HepG2 (cell line): Measurements from ENCODE around the gene TAGAP. TPM values are rescaled to one million over a fixed set of nuclear protein-coding genes. Genes with fewer than 3 reads are reported as not detected.
A peak's percentile ranks its signal among the peaks of the same experiment; 100 is the strongest.

Experiments used
- DNMT3B ChIP-seq: conservative IDR thresholded peaks from 2 replicates; pipeline ENCODE4 v1.6.1; 2016; ENCODE audit warnings: missing biosample characterization, control low read depth
- IKZF4 ChIP-seq: sonication (generic); formaldehyde crosslinking; IDR thresholded peaks from 2 replicates; pipeline ENCODE4 v1.5.1; 2020; ENCODE audit warnings: borderline replicate concordance, mild to moderate bottlenecking, low read depth, missing genetic modification reagents; ENCODE audit errors: not compliant biosample characterization
- RCOR2 ChIP-seq: IDR thresholded peaks from 2 replicates; pipeline ENCODE4 v1.6.1; 2016; ENCODE audit warnings: missing biosample characterization, missing genetic modification reagents
- RFXAP ChIP-seq: sonication (generic); formaldehyde crosslinking; IDR thresholded peaks from 2 replicates; pipeline ENCODE4 v1.4.0; 2020; ENCODE audit warnings: missing genetic modification reagents, borderline replicate concordance
- TP53 ChIP-seq: sonication (generic); formaldehyde crosslinking; conservative IDR thresholded peaks from 2 replicates; pipeline ENCODE4 v1.4.0; 2020; ENCODE audit warnings: missing genetic modification reagents
- ZFP36 ChIP-seq: fragments of 150-350 bp; IDR thresholded peaks from 2 replicates; pipeline ENCODE4 v1.6.1; 2018; ENCODE audit warnings: borderline replicate concordance, low read length, low read depth; ENCODE audit not compliant: partially characterized antibody
- ZFP82 ChIP-seq: sonication (generic); formaldehyde crosslinking; IDR thresholded peaks from 2 replicates; pipeline ENCODE4 v1.5.1; 2020; ENCODE audit warnings: mild to moderate bottlenecking, missing genetic modification reagents, borderline replicate concordance
- ZNF660 ChIP-seq: sonication (generic); formaldehyde crosslinking; IDR thresholded peaks from 2 replicates; pipeline ENCODE4 v1.5.1; 2020; ENCODE audit warnings: mild to moderate bottlenecking, low read depth, missing genetic modification reagents, borderline replicate concordance
- polyA plus RNA-seq, 8 experiments: library from polyadenylated mRNA; depleted of rRNA in 3 of 8; stranded (reverse) in 7 of 8; unstranded in 1 of 8; fragments of >200 nt; fragmentation: Illumina TruSeq in 4 of 8; extraction: Trizol in 4 of 8; gene quantifications; 2 replicates each; pipeline versions ENCODE4 v1.2.1 to v1.2.3, GENCODE V29; 2011 to 2016; ENCODE audit warnings: low read depth in 4 of 8, missing spikeins in 1 of 8, mixed read lengths in 1 of 8; ENCODE audit not compliant: insufficient read depth in 1 of 8
- total RNA-seq, 5 experiments: library from RNA; depleted of rRNA; stranded (reverse); fragments of >200 nt; fragmentation: Illumina TruSeq; extraction: Trizol; gene quantifications; 2 replicates each; pipeline ENCODE4 v1.2.3, GENCODE V29; 2016; ENCODE audit warnings: low read depth in 1 of 5
- TF ChIP-seq, protein P1 (sequence below): sonication (generic); formaldehyde crosslinking; IDR thresholded peaks from 2 replicates; pipeline ENCODE4 v1.4.0; 2020; ENCODE audit warnings: missing genetic modification reagents, borderline replicate concordance
- TF ChIP-seq, protein P2 (sequence below): sonication (generic); formaldehyde crosslinking; IDR thresholded peaks from 2 replicates; pipeline ENCODE4 v1.4.0; 2020; ENCODE audit warnings: missing genetic modification reagents, low read depth, mild to moderate bottlenecking, borderline replicate concordance
- TF ChIP-seq, protein P3 (sequence below): sonication (generic); formaldehyde crosslinking; IDR thresholded peaks from 2 replicates; pipeline ENCODE4 v1.9.0; 2021; ENCODE audit warnings: missing genetic modification reagents, borderline replicate concordance
- TF ChIP-seq, protein P4 (sequence below): sonication (generic); formaldehyde crosslinking; IDR thresholded peaks from 2 replicates; pipeline ENCODE4 v1.4.0; 2020; ENCODE audit warnings: missing genetic modification reagents
- TF ChIP-seq, protein P5 (sequence below): sonication (generic); formaldehyde crosslinking; IDR thresholded peaks from 2 replicates; pipeline ENCODE4 v1.5.0; 2020; ENCODE audit warnings: mild to moderate bottlenecking, missing genetic modification reagents, moderate library complexity
- TF ChIP-seq, protein P6 (sequence below): sonication (generic); formaldehyde crosslinking; IDR thresholded peaks from 2 replicates; pipeline ENCODE4 v1.4.0; 2020; ENCODE audit warnings: low read depth, mild to moderate bottlenecking, missing genetic modification reagents

Gene TAGAP
- total and polyA plus RNA-seq, 2 of the 13 experiments (the other 11 are each of a cell fraction or from before 2014, with no cell fraction given), result not detected

DNA sequence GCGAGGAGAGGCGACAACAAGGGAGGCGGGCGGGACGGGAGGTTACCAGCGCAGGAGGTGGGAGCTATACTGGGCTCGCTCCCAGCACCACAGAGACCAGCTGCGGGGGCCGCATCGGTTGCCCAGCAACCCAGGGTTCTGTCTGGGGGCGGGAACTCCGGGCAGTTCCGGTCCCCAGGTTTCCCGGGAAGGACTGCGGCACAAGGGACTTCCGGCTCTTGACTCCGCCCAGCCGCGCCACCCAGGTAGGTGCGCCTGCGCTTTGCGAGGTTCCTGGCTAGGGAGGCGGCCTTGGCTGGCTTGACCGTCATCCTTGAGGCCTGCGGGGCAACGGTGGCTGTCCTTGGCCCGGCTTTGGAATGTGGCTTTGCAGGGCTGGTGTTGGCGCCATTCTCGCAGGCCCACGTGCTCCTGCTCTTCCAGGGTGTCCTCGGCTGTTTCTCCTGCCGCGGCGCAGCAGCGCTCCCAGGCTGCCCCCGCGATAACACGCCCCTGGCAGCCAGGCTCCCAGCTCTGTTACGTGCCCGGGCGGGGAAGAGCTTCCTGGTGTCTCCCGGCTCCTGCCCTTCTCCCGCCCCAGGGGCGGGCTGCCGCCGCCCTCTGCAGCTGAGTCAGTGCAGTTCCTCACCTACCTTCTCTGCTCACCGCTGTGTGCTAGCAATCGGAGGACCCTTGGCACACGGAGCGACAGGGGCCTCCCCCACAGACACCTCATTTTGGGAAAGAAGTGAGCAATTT is 45.0 kb downstream of the TAGAP start, which contains the start of gene RSPH3 (continued):
- TF ChIP-seq RCOR2 (CRISPR knock-in tag), result peak; percentile 76
- TF ChIP-seq, protein P1, sequence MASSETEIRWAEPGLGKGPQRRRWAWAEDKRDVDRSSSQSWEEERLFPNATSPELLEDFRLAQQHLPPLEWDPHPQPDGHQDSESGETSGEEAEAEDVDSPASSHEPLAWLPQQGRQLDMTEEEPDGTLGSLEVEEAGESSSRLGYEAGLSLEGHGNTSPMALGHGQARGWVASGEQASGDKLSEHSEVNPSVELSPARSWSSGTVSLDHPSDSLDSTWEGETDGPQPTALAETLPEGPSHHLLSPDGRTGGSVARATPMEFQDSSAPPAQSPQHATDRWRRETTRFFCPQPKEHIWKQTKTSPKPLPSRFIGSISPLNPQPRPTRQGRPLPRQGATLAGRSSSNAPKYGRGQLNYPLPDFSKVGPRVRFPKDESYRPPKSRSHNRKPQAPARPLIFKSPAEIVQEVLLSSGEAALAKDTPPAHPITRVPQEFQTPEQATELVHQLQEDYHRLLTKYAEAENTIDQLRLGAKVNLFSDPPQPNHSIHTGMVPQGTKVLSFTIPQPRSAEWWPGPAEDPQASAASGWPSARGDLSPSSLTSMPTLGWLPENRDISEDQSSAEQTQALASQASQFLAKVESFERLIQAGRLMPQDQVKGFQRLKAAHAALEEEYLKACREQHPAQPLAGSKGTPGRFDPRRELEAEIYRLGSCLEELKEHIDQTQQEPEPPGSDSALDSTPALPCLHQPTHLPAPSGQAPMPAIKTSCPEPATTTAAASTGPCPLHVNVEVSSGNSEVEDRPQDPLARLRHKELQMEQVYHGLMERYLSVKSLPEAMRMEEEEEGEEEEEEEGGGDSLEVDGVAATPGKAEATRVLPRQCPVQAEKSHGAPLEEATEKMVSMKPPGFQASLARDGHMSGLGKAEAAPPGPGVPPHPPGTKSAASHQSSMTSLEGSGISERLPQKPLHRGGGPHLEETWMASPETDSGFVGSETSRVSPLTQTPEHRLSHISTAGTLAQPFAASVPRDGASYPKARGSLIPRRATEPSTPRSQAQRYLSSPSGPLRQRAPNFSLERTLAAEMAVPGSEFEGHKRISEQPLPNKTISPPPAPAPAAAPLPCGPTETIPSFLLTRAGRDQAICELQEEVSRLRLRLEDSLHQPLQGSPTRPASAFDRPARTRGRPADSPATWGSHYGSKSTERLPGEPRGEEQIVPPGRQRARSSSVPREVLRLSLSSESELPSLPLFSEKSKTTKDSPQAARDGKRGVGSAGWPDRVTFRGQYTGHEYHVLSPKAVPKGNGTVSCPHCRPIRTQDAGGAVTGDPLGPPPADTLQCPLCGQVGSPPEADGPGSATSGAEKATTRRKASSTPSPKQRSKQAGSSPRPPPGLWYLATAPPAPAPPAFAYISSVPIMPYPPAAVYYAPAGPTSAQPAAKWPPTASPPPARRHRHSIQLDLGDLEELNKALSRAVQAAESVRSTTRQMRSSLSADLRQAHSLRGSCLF (CRISPR knock-in tag), result no peak
- peak; percentile 64; the same call in 1 of the 2 replicates for TF ChIP-seq DNMT3B (CRISPR knock-in tag)
- TF ChIP-seq, protein P2, sequence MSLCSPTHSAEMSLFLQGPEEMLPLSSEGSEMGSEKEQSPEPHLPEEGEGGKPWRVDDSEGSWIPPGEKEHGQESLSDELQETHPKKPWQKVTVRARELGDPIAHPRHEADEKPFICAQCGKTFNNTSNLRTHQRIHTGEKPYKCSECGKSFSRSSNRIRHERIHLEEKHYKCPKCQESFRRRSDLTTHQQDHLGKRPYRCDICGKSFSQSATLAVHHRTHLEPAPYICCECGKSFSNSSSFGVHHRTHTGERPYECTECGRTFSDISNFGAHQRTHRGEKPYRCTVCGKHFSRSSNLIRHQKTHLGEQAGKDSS (CRISPR knock-in tag), result peak; percentile 92; the same call in 1 of the 2 replicates
- peak; percentile 98 for TF ChIP-seq IKZF4 (CRISPR knock-in tag)
- TF ChIP-seq ZFP82, result peak; percentile 89; the same call in 1 of the 2 replicates
- TF ChIP-seq ZNF660 (CRISPR knock-in tag), result no peak; the same call in 1 of the 2 replicates
- TF ChIP-seq, protein P3, sequence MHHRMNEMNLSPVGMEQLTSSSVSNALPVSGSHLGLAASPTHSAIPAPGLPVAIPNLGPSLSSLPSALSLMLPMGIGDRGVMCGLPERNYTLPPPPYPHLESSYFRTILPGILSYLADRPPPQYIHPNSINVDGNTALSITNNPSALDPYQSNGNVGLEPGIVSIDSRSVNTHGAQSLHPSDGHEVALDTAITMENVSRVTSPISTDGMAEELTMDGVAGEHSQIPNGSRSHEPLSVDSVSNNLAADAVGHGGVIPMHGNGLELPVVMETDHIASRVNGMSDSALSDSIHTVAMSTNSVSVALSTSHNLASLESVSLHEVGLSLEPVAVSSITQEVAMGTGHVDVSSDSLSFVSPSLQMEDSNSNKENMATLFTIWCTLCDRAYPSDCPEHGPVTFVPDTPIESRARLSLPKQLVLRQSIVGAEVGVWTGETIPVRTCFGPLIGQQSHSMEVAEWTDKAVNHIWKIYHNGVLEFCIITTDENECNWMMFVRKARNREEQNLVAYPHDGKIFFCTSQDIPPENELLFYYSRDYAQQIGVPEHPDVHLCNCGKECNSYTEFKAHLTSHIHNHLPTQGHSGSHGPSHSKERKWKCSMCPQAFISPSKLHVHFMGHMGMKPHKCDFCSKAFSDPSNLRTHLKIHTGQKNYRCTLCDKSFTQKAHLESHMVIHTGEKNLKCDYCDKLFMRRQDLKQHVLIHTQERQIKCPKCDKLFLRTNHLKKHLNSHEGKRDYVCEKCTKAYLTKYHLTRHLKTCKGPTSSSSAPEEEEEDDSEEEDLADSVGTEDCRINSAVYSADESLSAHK (CRISPR knock-in tag), result no peak; the same call in 1 of the 2 replicates
- TF ChIP-seq, protein P4, sequence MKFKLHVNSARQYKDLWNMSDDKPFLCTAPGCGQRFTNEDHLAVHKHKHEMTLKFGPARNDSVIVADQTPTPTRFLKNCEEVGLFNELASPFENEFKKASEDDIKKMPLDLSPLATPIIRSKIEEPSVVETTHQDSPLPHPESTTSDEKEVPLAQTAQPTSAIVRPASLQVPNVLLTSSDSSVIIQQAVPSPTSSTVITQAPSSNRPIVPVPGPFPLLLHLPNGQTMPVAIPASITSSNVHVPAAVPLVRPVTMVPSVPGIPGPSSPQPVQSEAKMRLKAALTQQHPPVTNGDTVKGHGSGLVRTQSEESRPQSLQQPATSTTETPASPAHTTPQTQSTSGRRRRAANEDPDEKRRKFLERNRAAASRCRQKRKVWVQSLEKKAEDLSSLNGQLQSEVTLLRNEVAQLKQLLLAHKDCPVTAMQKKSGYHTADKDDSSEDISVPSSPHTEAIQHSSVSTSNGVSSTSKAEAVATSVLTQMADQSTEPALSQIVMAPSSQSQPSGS (CRISPR knock-in tag), result peak; percentile 88
- TF ChIP-seq, protein P5, sequence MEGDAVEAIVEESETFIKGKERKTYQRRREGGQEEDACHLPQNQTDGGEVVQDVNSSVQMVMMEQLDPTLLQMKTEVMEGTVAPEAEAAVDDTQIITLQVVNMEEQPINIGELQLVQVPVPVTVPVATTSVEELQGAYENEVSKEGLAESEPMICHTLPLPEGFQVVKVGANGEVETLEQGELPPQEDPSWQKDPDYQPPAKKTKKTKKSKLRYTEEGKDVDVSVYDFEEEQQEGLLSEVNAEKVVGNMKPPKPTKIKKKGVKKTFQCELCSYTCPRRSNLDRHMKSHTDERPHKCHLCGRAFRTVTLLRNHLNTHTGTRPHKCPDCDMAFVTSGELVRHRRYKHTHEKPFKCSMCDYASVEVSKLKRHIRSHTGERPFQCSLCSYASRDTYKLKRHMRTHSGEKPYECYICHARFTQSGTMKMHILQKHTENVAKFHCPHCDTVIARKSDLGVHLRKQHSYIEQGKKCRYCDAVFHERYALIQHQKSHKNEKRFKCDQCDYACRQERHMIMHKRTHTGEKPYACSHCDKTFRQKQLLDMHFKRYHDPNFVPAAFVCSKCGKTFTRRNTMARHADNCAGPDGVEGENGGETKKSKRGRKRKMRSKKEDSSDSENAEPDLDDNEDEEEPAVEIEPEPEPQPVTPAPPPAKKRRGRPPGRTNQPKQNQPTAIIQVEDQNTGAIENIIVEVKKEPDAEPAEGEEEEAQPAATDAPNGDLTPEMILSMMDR (CRISPR knock-in tag), result peak; percentile 75
- TF ChIP-seq, protein P6, sequence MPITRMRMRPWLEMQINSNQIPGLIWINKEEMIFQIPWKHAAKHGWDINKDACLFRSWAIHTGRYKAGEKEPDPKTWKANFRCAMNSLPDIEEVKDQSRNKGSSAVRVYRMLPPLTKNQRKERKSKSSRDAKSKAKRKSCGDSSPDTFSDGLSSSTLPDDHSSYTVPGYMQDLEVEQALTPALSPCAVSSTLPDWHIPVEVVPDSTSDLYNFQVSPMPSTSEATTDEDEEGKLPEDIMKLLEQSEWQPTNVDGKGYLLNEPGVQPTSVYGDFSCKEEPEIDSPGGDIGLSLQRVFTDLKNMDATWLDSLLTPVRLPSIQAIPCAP (CRISPR knock-in tag), result 0 out of 2 replicates have a peak, but pooled peaks have one; percentile 41
- TF ChIP-seq ZFP36, result no peak
- peak; percentile 86; the same call in 1 of the 2 replicates for TF ChIP-seq RFXAP (CRISPR knock-in tag)
- TF ChIP-seq TP53, result peak; percentile 75
